Keratinocyte (primary cell): Measurements from ENCODE around the gene ABLIM1. TPM values are rescaled to one million over a fixed set of nuclear protein-coding genes. Genes with fewer than 3 reads are reported as not detected.

Source experiments
- DNase-seq: peaks from one replicate; pipeline ENCODE4 v3.0.0-alpha.2; 2011; ENCODE audit warnings: low read depth, missing footprints, low spot score
- FAIRE-seq: peaks from 2 replicates; lab custom pipeline; 2011; peaks lifted over from hg19 to GRCh38; lab: Jason Lieb, UNC
- H2AFZ ChIP-seq: 2 replicates; pipeline ENCODE4 v1.6.0; 2012; ENCODE audit warnings: low read length, control low read depth, inconsistent platforms; ENCODE audit not compliant: control insufficient read depth
- H3K27ac ChIP-seq: 2 replicates; pipeline ENCODE4 v1.5.1; 2011; ENCODE audit warnings: low read length; ENCODE audit not compliant: control insufficient read depth, insufficient read depth
- H3K27me3 ChIP-seq: 3 replicates; pipeline ENCODE4 v1.6.0; 2011; ENCODE audit warnings: low read length; ENCODE audit not compliant: control insufficient read depth, insufficient read depth; ENCODE audit errors: extremely low read depth
- H3K36me3 ChIP-seq, 2 experiments: 2 replicates in 1 of 2; 3 replicates in 1 of 2; pipeline ENCODE4 v1.5.1; 2011; ENCODE audit warnings: low read length in 2 of 2, mild to moderate bottlenecking in 1 of 2; ENCODE audit not compliant: control insufficient read depth in 2 of 2, insufficient read depth in 2 of 2; ENCODE audit errors: extremely low read depth in 1 of 2
- H3K4me1 ChIP-seq: 3 replicates; pipeline ENCODE4 v1.5.1; 2011; ENCODE audit warnings: low read length; ENCODE audit not compliant: control insufficient read depth, insufficient read depth; ENCODE audit errors: extremely low read depth
- H3K4me2 ChIP-seq: 3 replicates; pipeline ENCODE4 v1.6.0; 2011; ENCODE audit warnings: low read depth, low read length; ENCODE audit not compliant: control insufficient read depth, insufficient read depth; ENCODE audit errors: extremely low read depth
- H3K4me3 ChIP-seq, 3 experiments: fragments of 200-600 bp in 1 of 3; sonication (generic) in 1 of 3; 2 replicates in 2 of 3; 3 replicates in 1 of 3; pipeline ENCODE4 v1.5.1; 2011 to 2016; ENCODE audit warnings: low read length in 3 of 3, mild to moderate bottlenecking in 3 of 3, control low read depth in 2 of 3, inconsistent platforms in 1 of 3, low read depth in 1 of 3, mixed read lengths in 1 of 3, mixed run types in 1 of 3, moderate library complexity in 1 of 3; ENCODE audit not compliant: control insufficient read depth in 2 of 3, insufficient read depth in 2 of 3; ENCODE audit errors: extremely low read depth in 1 of 3
- H3K79me2 ChIP-seq: 2 replicates; pipeline ENCODE4 v1.6.0; 2012; ENCODE audit warnings: low read length; ENCODE audit not compliant: control insufficient read depth, insufficient read depth
- H3K9ac ChIP-seq: 3 replicates; pipeline ENCODE4 v1.6.0; 2011; ENCODE audit warnings: low read length; ENCODE audit not compliant: control insufficient read depth, insufficient read depth; ENCODE audit errors: extremely low read depth
- H3K9me1 ChIP-seq: 3 replicates; pipeline ENCODE4 v1.6.0; 2011; ENCODE audit warnings: low read length; ENCODE audit not compliant: control insufficient read depth, insufficient read depth; ENCODE audit errors: extremely low read depth
- H3K9me3 ChIP-seq: 2 replicates; pipeline ENCODE4 v1.5.1; 2012; ENCODE audit warnings: low read depth, low read length; ENCODE audit not compliant: control insufficient read depth
- H4K20me1 ChIP-seq: 3 replicates; pipeline ENCODE4 v1.6.0; 2011; ENCODE audit warnings: low read length; ENCODE audit not compliant: control insufficient read depth, insufficient read depth; ENCODE audit errors: extremely low read depth
- CTCF ChIP-seq, 3 experiments: IDR thresholded peaks in 1 of 3; conservative IDR thresholded peaks in 1 of 3; optimal IDR thresholded peaks in 1 of 3; 2 replicates in 2 of 3; 3 replicates in 1 of 3; pipeline versions ENCODE3 to v1.5.1; 2011; ENCODE audit warnings: low read length in 3 of 3, mild to moderate bottlenecking in 3 of 3, moderate library complexity in 2 of 3, control low read depth in 1 of 3, inconsistent platforms in 1 of 3; ENCODE audit not compliant: insufficient read depth in 2 of 3; ENCODE audit errors: extremely low read depth in 1 of 3
- EZH2 ChIP-seq: IDR thresholded peaks from one replicate; pipeline ENCODE4 v1.6.1; 2012; ENCODE audit warnings: inconsistent platforms, mild to moderate bottlenecking, low read length, moderate library complexity
- dilution Hi-C: fragments of 300-500 bp; cut with MboI; formaldehyde crosslinking; loops from one replicate; pipeline ENCODE4 v1.7.0; 2020; ENCODE audit warnings: low sequenced_read_pairs; ENCODE audit not compliant: extremely low pct_ligation_motif_present
- polyA plus RNA-seq, 5 experiments: library from polyadenylated mRNA; depleted of rRNA in 3 of 5; stranded (reverse) in 3 of 5; stranded (forward) in 1 of 5; unstranded in 1 of 5; fragments of >200 nt; gene quantifications; 1 replicate in 1 of 5; 2 replicates in 3 of 5; 3 replicates in 1 of 5; pipeline versions ENCODE4 v1.2.1 to v1.2.3, GENCODE V29; 2011 to 2012; ENCODE audit warnings: missing spikeins in 2 of 5, low read depth in 1 of 5, low replicate concordance in 1 of 5

ABLIM1 gene
- polyA plus RNA-seq, 1 donor (not counting 4 experiments of a cell fraction or from before 2014, with no cell fraction given), result 55.2 TPM

GRCh38 chr10:114575417-114576131 lies 82.5 kb downstream of the ABLIM1 start:
- dilution Hi-C loops, result no loop called here

GRCh38 chr10:114573330-114574045 lies 84.6 kb downstream of the ABLIM1 start:
- Histone ChIP-seq H3K4me2 (no peak overlapping the region), H3K79me2 (no peaks in the 10 kb centered on the region), H3K9me3 (no peaks in the 10 kb centered on the region), H3K27me3 (no peaks in the 10 kb centered on the region), H3K4me3 (no peak overlapping the region), H3K4me1 (peaks cover 19% of the 10 kb centered on the region), H4K20me1 (no peaks in the 10 kb centered on the region), H2AFZ (no peak overlapping the region), H3K27ac (no peak overlapping the region), H3K9me1 (no peaks in the 10 kb centered on the region), H3K9ac (no peak overlapping the region), H3K36me3 (no peaks in the 10 kb centered on the region)
- TF ChIP-seq CTCF (optimal IDR thresholded peaks at IDR 0.05 in 1 of 3, IDR thresholded peaks at IDR 0.05 in 1 of 3, conservative IDR thresholded peaks at IDR 0.05 in 1 of 3; ENCODE audit: extremely low read depth in 1 of 3, insufficient read depth in 2 of 3, low read length in 3 of 3) (no peak), EZH2 (no peak)
- DNase-seq, result no peak
- FAIRE-seq, result no peak
- dilution Hi-C loops, result no loop called here

More at GRCh38 chr10:114575417-114576131, 82.5 kb downstream of the ABLIM1 start:
- Histone ChIP-seq H3K79me2 (no peaks in the 10 kb centered on the region), H2AFZ (no peak overlapping the region), H3K4me2 (no peak overlapping the region), H4K20me1 (no peaks in the 10 kb centered on the region), H3K4me1 (peaks cover 19% of the 10 kb centered on the region), H3K27ac (no peak overlapping the region), H3K36me3 (no peaks in the 10 kb centered on the region), H3K27me3 (no peaks in the 10 kb centered on the region), H3K9ac (no peak overlapping the region), H3K9me3 (no peaks in the 10 kb centered on the region), H3K4me3 (peak overlapping the region in 1 of 3 experiments; percentile 11), H3K9me1 (no peaks in the 10 kb centered on the region)
- FAIRE-seq (peak; percentile 52), DNase-seq (no peak)
- TF ChIP-seq CTCF (optimal IDR thresholded peaks at IDR 0.05 in 1 of 3, IDR thresholded peaks at IDR 0.05 in 1 of 3, conservative IDR thresholded peaks at IDR 0.05 in 1 of 3; ENCODE audit: extremely low read depth in 1 of 3, insufficient read depth in 2 of 3, low read length in 3 of 3) (no peak), EZH2 (no peak)
